ENCODE data around the gene TMEM183A.

DNA sequence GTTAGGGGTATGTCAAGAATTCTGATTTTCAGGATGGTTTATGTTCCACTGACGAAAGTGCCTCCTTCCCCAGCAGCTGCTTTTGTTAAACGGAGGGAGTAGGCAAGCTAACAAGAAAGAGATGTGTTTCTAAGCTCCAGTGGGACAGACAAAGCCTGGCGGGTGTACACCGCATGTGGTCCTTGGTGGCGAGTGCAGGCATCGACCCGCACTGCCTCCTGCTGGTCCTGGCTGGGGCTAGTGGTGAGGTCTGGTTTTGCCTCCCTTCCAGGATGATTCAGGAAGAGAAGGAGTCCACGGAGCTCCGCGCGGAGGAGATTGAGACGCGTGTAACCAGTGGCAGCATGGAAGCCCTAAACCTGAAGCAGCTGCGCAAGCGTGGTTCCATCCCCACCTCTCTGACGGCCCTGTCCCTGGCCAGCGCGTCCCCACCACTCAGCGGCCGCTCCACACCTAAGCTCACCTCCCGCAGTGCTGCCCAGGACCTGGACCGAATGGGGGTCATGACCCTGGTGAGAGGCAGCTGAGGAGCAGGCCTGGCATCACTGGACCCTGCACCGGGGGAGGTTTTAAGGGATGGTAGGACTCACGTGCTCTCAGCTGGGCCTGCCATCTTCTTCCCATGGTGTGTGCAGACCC lies 48.1 kb downstream of the TMEM183A start:
- TF ChIP-seq EZH2 (IDR thresholded peaks at IDR 0.05; ENCODE audit: low read length, unreplicated experiment) = no peak
- TF ChIP-seq, protein P1, sequence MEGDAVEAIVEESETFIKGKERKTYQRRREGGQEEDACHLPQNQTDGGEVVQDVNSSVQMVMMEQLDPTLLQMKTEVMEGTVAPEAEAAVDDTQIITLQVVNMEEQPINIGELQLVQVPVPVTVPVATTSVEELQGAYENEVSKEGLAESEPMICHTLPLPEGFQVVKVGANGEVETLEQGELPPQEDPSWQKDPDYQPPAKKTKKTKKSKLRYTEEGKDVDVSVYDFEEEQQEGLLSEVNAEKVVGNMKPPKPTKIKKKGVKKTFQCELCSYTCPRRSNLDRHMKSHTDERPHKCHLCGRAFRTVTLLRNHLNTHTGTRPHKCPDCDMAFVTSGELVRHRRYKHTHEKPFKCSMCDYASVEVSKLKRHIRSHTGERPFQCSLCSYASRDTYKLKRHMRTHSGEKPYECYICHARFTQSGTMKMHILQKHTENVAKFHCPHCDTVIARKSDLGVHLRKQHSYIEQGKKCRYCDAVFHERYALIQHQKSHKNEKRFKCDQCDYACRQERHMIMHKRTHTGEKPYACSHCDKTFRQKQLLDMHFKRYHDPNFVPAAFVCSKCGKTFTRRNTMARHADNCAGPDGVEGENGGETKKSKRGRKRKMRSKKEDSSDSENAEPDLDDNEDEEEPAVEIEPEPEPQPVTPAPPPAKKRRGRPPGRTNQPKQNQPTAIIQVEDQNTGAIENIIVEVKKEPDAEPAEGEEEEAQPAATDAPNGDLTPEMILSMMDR (conservative IDR thresholded peaks at IDR 0.05; ENCODE audit: low read depth, low read length) = peak; percentile 41; the same call in 1 of the 2 replicates
- no peak for TF ChIP-seq EZH2phosphoT487 (IDR thresholded peaks at IDR 0.05; ENCODE audit: borderline replicate concordance, low read length)

Measured in PC-3 (cell line).